B cell (primary cell): Measurements from ENCODE around the gene ZNF804B. TPM values are rescaled to one million over a fixed set of nuclear protein-coding genes. Genes with fewer than 3 reads are reported as not detected.

ENCODE experiments used
- ATAC-seq: fragments of 200-7000 bp; cut with Tn5 transposase; one replicate; pipeline ENCODE4 v1.10.0; 2021; ENCODE audit warnings: low read depth, mild to moderate bottlenecking, moderate number of reproducible peaks, moderate library complexity
- CTCF ChIA-PET: fragments of 350-600 bp; sonication (Branson Sonifier 250); formaldehyde crosslinking; loops from one replicate; lab custom pipeline; 2021; ENCODE audit warnings: antibody characterized with exemption, inconsistent platforms; lab: Charles Lee
- POLR2A ChIA-PET: fragments of 350-600 bp; sonication (Branson Sonifier 250); formaldehyde crosslinking; loops from one replicate; lab custom pipeline; 2021; ENCODE audit warnings: antibody characterized with exemption; lab: Charles Lee
- DNase-seq: peaks from one replicate; pipeline ENCODE4 v3.0.0; 2013
- H2AFZ ChIP-seq: 2 replicates; pipeline ENCODE4 v1.6.1; 2012; ENCODE audit warnings: mild to moderate bottlenecking, low read depth, low read length; ENCODE audit not compliant: insufficient read depth, poor library complexity, severe bottlenecking
- H3K27ac ChIP-seq, 2 donors: 1 replicate in 1 of 2; 2 replicates in 1 of 2; pipeline ENCODE4 v1.5.1; 2012 to 2013; ENCODE audit warnings: low read length in 2 of 2, mild to moderate bottlenecking in 2 of 2, moderate library complexity in 1 of 2
- H3K27me3 ChIP-seq, 4 experiments: fragments of 200-600 bp in 1 of 4; sonication (generic) in 1 of 4; replicated peaks in 1 of 4; 1 replicate in 2 of 4; 2 replicates in 2 of 4; pipeline versions ENCODE4 v1.6.1 to v1.7.0; 2013 to 2016; ENCODE audit warnings: low read length in 3 of 4, mild to moderate bottlenecking in 2 of 4, mixed read lengths in 1 of 4, moderate library complexity in 1 of 4; ENCODE audit not compliant: insufficient read depth in 4 of 4, control insufficient read depth in 3 of 4; ENCODE audit errors: control extremely low read depth in 1 of 4
- H3K36me3 ChIP-seq, 2 experiments: replicated peaks in 1 of 2; 1 replicate in 1 of 2; 2 replicates in 1 of 2; pipeline versions ENCODE4 v1.6.1 to v1.7.1; 2013; ENCODE audit warnings: low read length in 1 of 2; ENCODE audit not compliant: insufficient read depth in 2 of 2, control insufficient read depth in 1 of 2; ENCODE audit errors: control extremely low read depth in 1 of 2, extremely low read depth in 1 of 2
- H3K4me1 ChIP-seq, 2 donors: fragments of 200-600 bp in 1 of 2; sonication (generic) in 1 of 2; 1 replicate in 1 of 2; 2 replicates in 1 of 2; pipeline versions ENCODE4 v1.5.1 to v1.6.1; 2013 to 2017; ENCODE audit warnings: low read length in 2 of 2; ENCODE audit not compliant: control insufficient read depth in 2 of 2, insufficient read depth in 2 of 2
- H3K4me2 ChIP-seq: replicated peaks from 2 replicates; pipeline ENCODE3; 2012; ENCODE audit warnings: mild to moderate bottlenecking, low read depth, low read length; ENCODE audit not compliant: poor library complexity, severe bottlenecking
- H3K4me3 ChIP-seq, 5 experiments: fragments of 200-600 bp in 1 of 5; sonication (generic) in 1 of 5; 1 replicate in 3 of 5; 2 replicates in 2 of 5; pipeline versions ENCODE4 v1.5.1 to v1.7.0; 2011 to 2016; ENCODE audit warnings: low read length in 4 of 5, mild to moderate bottlenecking in 4 of 5, low read depth in 2 of 5, control low read depth in 1 of 5, moderate library complexity in 1 of 5; ENCODE audit not compliant: insufficient read depth in 1 of 5; ENCODE audit errors: control extremely low read depth in 1 of 5, extremely low read depth in 1 of 5
- H3K79me2 ChIP-seq: fragments of 200-600 bp; sonication (generic); one replicate; pipeline ENCODE4 v1.6.0; 2016; ENCODE audit warnings: low read length; ENCODE audit not compliant: control insufficient read depth, insufficient read depth
- H3K9ac ChIP-seq: fragments of 200-600 bp; sonication (generic); 2 replicates; pipeline ENCODE4 v1.6.1; 2017; ENCODE audit warnings: mild to moderate bottlenecking, low read length, moderate library complexity
- H3K9me3 ChIP-seq, 3 donors: one replicate each; pipeline versions ENCODE4 v1.6.1 to v1.7.1; 2013; ENCODE audit warnings: low read length in 2 of 3; ENCODE audit not compliant: control insufficient read depth in 2 of 3, insufficient read depth in 1 of 3; ENCODE audit errors: control extremely low read depth in 1 of 3
- H4K20me1 ChIP-seq: 2 replicates; pipeline ENCODE4 v1.6.0; 2012; ENCODE audit warnings: mild to moderate bottlenecking, low read length; ENCODE audit not compliant: insufficient read depth, control insufficient read depth, poor library complexity, severe bottlenecking
- H3K27ac Mint-ChIP-seq: one replicate; pipeline ENCODE4 v1.8.0; 2021; ENCODE audit warnings: mixed read lengths
- H3K27me3 Mint-ChIP-seq: one replicate; pipeline ENCODE4 v1.8.0; 2021; ENCODE audit warnings: mixed read lengths
- H3K4me1 Mint-ChIP-seq: one replicate; pipeline ENCODE4 v1.8.0; 2021; ENCODE audit warnings: mixed read lengths
- H3K4me3 Mint-ChIP-seq: one replicate; pipeline ENCODE4 v1.8.0; 2021; ENCODE audit warnings: mixed read lengths
- H3K9me3 Mint-ChIP-seq: one replicate; pipeline ENCODE4 v1.8.0; 2022; ENCODE audit warnings: mixed read lengths; ENCODE audit not compliant: insufficient read depth
- CTCF ChIP-seq: fragments of 200-600 bp; IDR thresholded peaks from one replicate; pipeline ENCODE4 v1.8.0; 2022; ENCODE audit warnings: antibody characterized with exemption, mild to moderate bottlenecking
- EZH2 ChIP-seq: IDR thresholded peaks from 2 replicates; pipeline ENCODE4 v1.6.1; 2012; ENCODE audit warnings: borderline replicate concordance, low read depth, mild to moderate bottlenecking, moderate library complexity, low read length; ENCODE audit not compliant: insufficient read depth, poor library complexity, severe bottlenecking
- WGBS: methylation state at CpG from one replicate; pipeline ENCODE4 v1.1.5; 2013; ENCODE audit warnings: missing lambda C conversion rate; ENCODE audit not compliant: insufficient coverage; 5-methylcytosine and 5-hydroxymethylcytosine counted together
- intact Hi-C: fragments of 100-400 bp; cut with micrococcal nuclease; formaldehyde crosslinking; loops from one replicate; pipeline ENCODE4 v1.10.0; 2022
- polyA plus RNA-seq: library from polyadenylated mRNA; depleted of rRNA; stranded (reverse); fragments of >200 nt; gene quantifications from 2 replicates; pipeline ENCODE4 v1.2.3, GENCODE V29; 2012
- total RNA-seq, 2 donors: library from RNA; stranded (reverse); fragments of 120-200 nt in 1 of 2; gene quantifications; 1 replicate in 1 of 2; 2 replicates in 1 of 2; pipeline versions ENCODE4 v1.2.3 to v1.2.4, GENCODE V29; 2013 to 2022

The ZNF804B gene
- total and polyA plus RNA-seq, 2 donors (not counting 1 experiment from before 2014, with no cell fraction given) = not detected

- Histone ChIP-seq H3K9ac (no peak overlapping the region), H3K36me3 (no peaks in the 10 kb centered on the region), H3K4me2 (no peak overlapping the region), H3K9me3 (no peaks in the 10 kb centered on the region), H3K27me3 (no peaks in the 10 kb centered on the region), H3K4me3 (no peak overlapping the region), H4K20me1 (no peaks in the 10 kb centered on the region), H2AFZ (no peak overlapping the region), H3K27ac (no peak overlapping the region), H3K4me1 (no peaks in the 10 kb centered on the region), H3K79me2 (no peaks in the 10 kb centered on the region)
- H3K4me3 Mint-ChIP-seq = no peak overlapping the region
- DNase-seq (no peak), ATAC-seq (no peak)
- ChIA-PET POLR2A (no interaction called here), CTCF (no interaction called here)
- H3K9me3 Mint-ChIP-seq = peaks cover 4% of the 10 kb centered on the region
- no peaks in the 10 kb centered on the region for H3K4me1 Mint-ChIP-seq
- 67% methylated on average over 1 of the region's 3 CpGs for WGBS
- TF ChIP-seq CTCF (no peak), EZH2 (no peak)
- H3K27ac Mint-ChIP-seq = no peak overlapping the region
- intact Hi-C loops = no loop called here
- H3K27me3 Mint-ChIP-seq = no peaks in the 10 kb centered on the region
These were observed 580.2 kb downstream of the ZNF804B start for GRCh38 chr7:89339748-89340147.

- intact Hi-C loops = no loop called here
- no peaks in the 10 kb centered on the region for H4K20me1 ChIP-seq
- Mint-ChIP-seq H3K4me1 (no peaks in the 10 kb centered on the region), H3K27me3 (no peaks in the 10 kb centered on the region), H3K4me3 (no peak overlapping the region), H3K27ac (no peak overlapping the region), H3K9me3 (peaks cover 2% of the 10 kb centered on the region)
- DNase-seq (no peak), ATAC-seq (no peak)
- H3K4me1 ChIP-seq = no peaks in the 10 kb centered on the region
- no peaks in the 10 kb centered on the region for H3K79me2 ChIP-seq
- H3K9ac ChIP-seq = no peak overlapping the region
- H3K4me2 ChIP-seq = no peak overlapping the region
- CTCF ChIA-PET = no interaction called here
- no peak overlapping the region for H3K4me3 ChIP-seq
- H3K9me3 ChIP-seq = no peaks in the 10 kb centered on the region
- H3K27me3 ChIP-seq = no peaks in the 10 kb centered on the region
- POLR2A ChIA-PET = no interaction called here
- TF ChIP-seq EZH2 (no peak), CTCF (no peak)
- no peak overlapping the region for H3K27ac ChIP-seq
- H2AFZ ChIP-seq = no peak overlapping the region
- WGBS = 31% methylated on average over 1 of the region's 1 CpG
- no peaks in the 10 kb centered on the region for H3K36me3 ChIP-seq
These were observed 597.6 kb downstream of the ZNF804B start for GRCh38 chr7:89357121-89357520.
